HL-60 (cell line): ENCODE measurements around the gene SLC22A13.

Experiments
- POLR2AphosphoS5 ChIP-seq: IDR thresholded peaks from 2 replicates; pipeline ENCODE4 v1.6.1; 2012; ENCODE audit warnings: low read depth
- TF ChIP-seq, protein P1 (sequence below): IDR thresholded peaks from one replicate; pipeline ENCODE4 v1.5.1; 2011; ENCODE audit warnings: low read length, control low read depth, inconsistent platforms; ENCODE audit not compliant: insufficient read depth
- TF ChIP-seq, protein P2 (sequence below): IDR thresholded peaks from 2 replicates; pipeline ENCODE4 v1.6.1; 2012; ENCODE audit warnings: low read depth; ENCODE audit not compliant: insufficient replicate concordance

DNA sequence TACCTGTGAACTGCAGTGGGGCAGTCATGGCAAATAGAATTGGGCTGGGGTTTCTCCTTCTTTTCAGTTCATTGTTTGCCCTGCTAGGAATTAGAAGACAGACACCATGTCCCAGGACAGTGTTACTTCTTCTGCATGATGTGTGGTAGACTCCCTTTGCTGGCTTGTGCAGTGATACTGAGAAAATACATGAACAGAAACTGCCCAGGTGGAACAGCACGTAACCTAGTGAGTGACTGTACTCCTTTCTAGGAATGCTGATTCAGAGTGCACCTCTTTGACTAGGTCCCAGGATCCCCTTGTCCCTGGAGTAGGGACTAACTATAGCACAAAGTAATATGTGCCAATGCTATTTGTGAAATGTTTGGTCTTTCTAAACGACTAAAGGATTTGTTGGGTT is 10.7 kb upstream of the SLC22A13 start:
- TF ChIP-seq POLR2AphosphoS5, result no peak
- TF ChIP-seq, protein P1, sequence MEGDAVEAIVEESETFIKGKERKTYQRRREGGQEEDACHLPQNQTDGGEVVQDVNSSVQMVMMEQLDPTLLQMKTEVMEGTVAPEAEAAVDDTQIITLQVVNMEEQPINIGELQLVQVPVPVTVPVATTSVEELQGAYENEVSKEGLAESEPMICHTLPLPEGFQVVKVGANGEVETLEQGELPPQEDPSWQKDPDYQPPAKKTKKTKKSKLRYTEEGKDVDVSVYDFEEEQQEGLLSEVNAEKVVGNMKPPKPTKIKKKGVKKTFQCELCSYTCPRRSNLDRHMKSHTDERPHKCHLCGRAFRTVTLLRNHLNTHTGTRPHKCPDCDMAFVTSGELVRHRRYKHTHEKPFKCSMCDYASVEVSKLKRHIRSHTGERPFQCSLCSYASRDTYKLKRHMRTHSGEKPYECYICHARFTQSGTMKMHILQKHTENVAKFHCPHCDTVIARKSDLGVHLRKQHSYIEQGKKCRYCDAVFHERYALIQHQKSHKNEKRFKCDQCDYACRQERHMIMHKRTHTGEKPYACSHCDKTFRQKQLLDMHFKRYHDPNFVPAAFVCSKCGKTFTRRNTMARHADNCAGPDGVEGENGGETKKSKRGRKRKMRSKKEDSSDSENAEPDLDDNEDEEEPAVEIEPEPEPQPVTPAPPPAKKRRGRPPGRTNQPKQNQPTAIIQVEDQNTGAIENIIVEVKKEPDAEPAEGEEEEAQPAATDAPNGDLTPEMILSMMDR, result no peak
- TF ChIP-seq, protein P2, sequence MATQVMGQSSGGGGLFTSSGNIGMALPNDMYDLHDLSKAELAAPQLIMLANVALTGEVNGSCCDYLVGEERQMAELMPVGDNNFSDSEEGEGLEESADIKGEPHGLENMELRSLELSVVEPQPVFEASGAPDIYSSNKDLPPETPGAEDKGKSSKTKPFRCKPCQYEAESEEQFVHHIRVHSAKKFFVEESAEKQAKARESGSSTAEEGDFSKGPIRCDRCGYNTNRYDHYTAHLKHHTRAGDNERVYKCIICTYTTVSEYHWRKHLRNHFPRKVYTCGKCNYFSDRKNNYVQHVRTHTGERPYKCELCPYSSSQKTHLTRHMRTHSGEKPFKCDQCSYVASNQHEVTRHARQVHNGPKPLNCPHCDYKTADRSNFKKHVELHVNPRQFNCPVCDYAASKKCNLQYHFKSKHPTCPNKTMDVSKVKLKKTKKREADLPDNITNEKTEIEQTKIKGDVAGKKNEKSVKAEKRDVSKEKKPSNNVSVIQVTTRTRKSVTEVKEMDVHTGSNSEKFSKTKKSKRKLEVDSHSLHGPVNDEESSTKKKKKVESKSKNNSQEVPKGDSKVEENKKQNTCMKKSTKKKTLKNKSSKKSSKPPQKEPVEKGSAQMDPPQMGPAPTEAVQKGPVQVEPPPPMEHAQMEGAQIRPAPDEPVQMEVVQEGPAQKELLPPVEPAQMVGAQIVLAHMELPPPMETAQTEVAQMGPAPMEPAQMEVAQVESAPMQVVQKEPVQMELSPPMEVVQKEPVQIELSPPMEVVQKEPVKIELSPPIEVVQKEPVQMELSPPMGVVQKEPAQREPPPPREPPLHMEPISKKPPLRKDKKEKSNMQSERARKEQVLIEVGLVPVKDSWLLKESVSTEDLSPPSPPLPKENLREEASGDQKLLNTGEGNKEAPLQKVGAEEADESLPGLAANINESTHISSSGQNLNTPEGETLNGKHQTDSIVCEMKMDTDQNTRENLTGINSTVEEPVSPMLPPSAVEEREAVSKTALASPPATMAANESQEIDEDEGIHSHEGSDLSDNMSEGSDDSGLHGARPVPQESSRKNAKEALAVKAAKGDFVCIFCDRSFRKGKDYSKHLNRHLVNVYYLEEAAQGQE, result no peak
